ENCODE results near the gene ZNF575. TPM values are rescaled to one million over a fixed set of nuclear protein-coding genes. Genes with fewer than 3 reads are reported as not detected.

ZNF575 gene
- total RNA-seq, 1 donor from 2014 or later: 4.1 TPM

- H3K9me3 Mint-ChIP-seq (ENCODE audit: low read depth): no peaks in the 10 kb centered on the region
- H3K4me3 Mint-ChIP-seq (ENCODE audit: unreplicated experiment): peak overlapping the region; percentile 51
- H3K36me3 Mint-ChIP-seq (ENCODE audit: low read depth): no peaks in the 10 kb centered on the region
- H3K27me3 Mint-ChIP-seq (ENCODE audit: low read depth): peaks cover 2% of the 10 kb centered on the region
- H3K4me1 Mint-ChIP-seq (ENCODE audit: low read depth): peaks cover 15% of the 10 kb centered on the region
- DNase-seq (ENCODE audit: low spot score): no peak
- peak overlapping the region; percentile 57 for H3K27ac Mint-ChIP-seq (ENCODE audit: unreplicated experiment)
- no peak for TF ChIP-seq CTCF (IDR thresholded peaks at IDR 0.05)
Measured at GRCh38 chr19:43575955-43576878, 43.2 kb downstream of the ZNF575 start.

DNA sequence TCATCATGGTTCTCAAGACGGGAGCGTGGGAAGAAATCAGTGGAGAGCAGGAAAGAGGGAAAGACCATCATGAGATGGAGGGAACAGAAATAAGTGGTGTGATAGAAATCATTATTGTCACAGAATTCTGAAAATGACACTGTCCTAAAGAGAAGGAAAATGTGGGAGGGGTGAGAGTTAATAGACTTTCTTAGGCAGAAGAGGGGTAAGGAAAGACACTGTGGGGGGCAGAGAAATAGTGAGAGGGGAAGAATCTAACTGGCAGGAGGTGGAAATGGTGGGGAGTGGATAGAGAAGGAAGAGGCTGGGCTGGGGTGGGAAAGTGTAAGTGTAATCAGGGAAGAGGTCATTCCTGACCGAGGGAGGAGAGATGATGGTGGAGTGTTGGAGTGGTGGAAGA, 45.8 kb downstream of the ZNF575 start:
- H3K9me3 Mint-ChIP-seq (ENCODE audit: low read depth): no peaks in the 10 kb centered on the region
- peaks cover 9% of the 10 kb centered on the region for H3K4me1 Mint-ChIP-seq (ENCODE audit: low read depth)

DNA sequence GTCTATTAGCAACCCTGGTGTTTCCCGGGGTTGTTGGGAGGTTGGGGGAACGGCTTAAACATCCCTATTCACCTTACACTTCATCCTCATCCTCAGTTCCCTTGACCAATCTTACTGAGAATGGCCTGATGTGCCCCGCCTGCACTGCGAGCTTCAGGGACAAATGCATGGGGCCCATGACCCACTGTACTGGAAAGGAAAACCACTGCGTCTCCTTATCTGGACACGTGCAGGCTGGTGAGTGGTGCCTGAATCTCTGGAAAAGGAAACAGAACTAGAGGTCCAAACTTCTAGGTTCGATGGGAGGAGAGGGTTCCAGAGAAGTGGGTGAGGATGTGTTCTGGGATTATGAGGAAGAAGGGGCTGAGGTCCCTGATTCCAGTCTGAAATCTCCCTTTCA, 48.5 kb downstream of the ZNF575 start:
- H3K9me3 Mint-ChIP-seq (ENCODE audit: low read depth): no peaks in the 10 kb centered on the region
- peaks cover 3% of the 10 kb centered on the region for H3K36me3 Mint-ChIP-seq (ENCODE audit: low read depth)
- H3K27ac Mint-ChIP-seq (ENCODE audit: unreplicated experiment): no peak overlapping the region
- no peak for DNase-seq (ENCODE audit: low spot score)
- no peak for TF ChIP-seq CTCF (IDR thresholded peaks at IDR 0.05)
- peaks cover 2% of the 10 kb centered on the region for H3K27me3 Mint-ChIP-seq (ENCODE audit: low read depth)
- H3K4me3 Mint-ChIP-seq (ENCODE audit: unreplicated experiment): no peak overlapping the region
- peaks cover 3% of the 10 kb centered on the region for H3K4me1 Mint-ChIP-seq (ENCODE audit: low read depth)

More for the DNA sequence above, 45.8 kb downstream of the ZNF575 start:
- no peak for DNase-seq (ENCODE audit: low spot score)
- Mint-ChIP-seq H3K36me3 (ENCODE audit: low read depth) (no peaks in the 10 kb centered on the region), H3K27me3 (ENCODE audit: low read depth) (peaks cover 2% of the 10 kb centered on the region), H3K4me3 (ENCODE audit: unreplicated experiment) (no peak overlapping the region), H3K27ac (ENCODE audit: unreplicated experiment) (no peak overlapping the region)
- TF ChIP-seq CTCF (IDR thresholded peaks at IDR 0.05): no peak

- Mint-ChIP-seq H3K27me3 (ENCODE audit: low read depth) (peaks cover 2% of the 10 kb centered on the region), H3K4me3 (ENCODE audit: unreplicated experiment) (no peak overlapping the region), H3K36me3 (ENCODE audit: low read depth) (peaks cover 3% of the 10 kb centered on the region), H3K9me3 (ENCODE audit: low read depth) (no peaks in the 10 kb centered on the region), H3K4me1 (ENCODE audit: low read depth) (peaks cover 3% of the 10 kb centered on the region), H3K27ac (ENCODE audit: unreplicated experiment) (no peak overlapping the region)
- DNase-seq (ENCODE audit: low spot score): no peak
- no peak for TF ChIP-seq CTCF (IDR thresholded peaks at IDR 0.05)
Measured at GRCh38 chr19:43582495-43582894, 49.5 kb downstream of the ZNF575 start.

DNA sequence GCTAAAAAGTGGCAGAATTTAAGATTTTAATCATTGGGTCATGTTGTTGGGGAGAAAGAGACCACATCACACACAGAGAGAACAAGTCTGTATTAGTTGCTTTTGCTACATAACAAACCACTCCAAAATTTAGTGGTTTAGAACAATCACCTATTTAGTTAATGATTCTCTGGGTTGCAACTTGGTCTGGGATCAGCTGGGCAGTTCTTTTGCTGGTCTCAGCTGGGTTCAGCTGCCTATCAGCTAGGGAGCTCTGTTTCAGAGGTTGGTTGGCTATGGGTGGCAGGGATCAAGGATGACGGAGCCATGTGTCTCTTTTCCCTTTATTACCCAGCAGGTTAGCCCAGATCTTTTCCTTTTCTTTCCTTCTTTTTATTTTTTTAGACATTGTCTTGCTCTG, 51.5 kb downstream of the ZNF575 start:
- Mint-ChIP-seq H3K4me3 (ENCODE audit: unreplicated experiment) (no peak overlapping the region), H3K27ac (ENCODE audit: unreplicated experiment) (peak overlapping the region; percentile 29), H3K27me3 (ENCODE audit: low read depth) (no peaks in the 10 kb centered on the region), H3K9me3 (ENCODE audit: low read depth) (no peaks in the 10 kb centered on the region), H3K4me1 (ENCODE audit: low read depth) (peaks cover 3% of the 10 kb centered on the region), H3K36me3 (ENCODE audit: low read depth) (peaks cover 5% of the 10 kb centered on the region)
- no peak for DNase-seq (ENCODE audit: low spot score)
- TF ChIP-seq CTCF (IDR thresholded peaks at IDR 0.05): no peak

Other genes starting within 250 kb of the ZNF575 start
- gene CD177, start 179.5 kb upstream of the ZNF575 start, total RNA-seq: not detected in 3 replicates
- not detected in 3 replicates for gene TEX101, start 118.3 kb upstream of the ZNF575 start, total RNA-seq
- 0.39 to 1.0 TPM (median 0.59 TPM) in 3 replicates for gene LYPD3, start 67.6 kb upstream of the ZNF575 start, total RNA-seq
- 4.5 to 8.1 TPM (median 7.0 TPM) in 3 replicates for gene PHLDB3, start 28.4 kb upstream of the ZNF575 start, total RNA-seq
- 31.5 to 38.9 TPM (median 33.0 TPM) in 3 replicates for gene ETHE1, start 6.0 kb upstream of the ZNF575 start, total RNA-seq
- gene XRCC1, start 42.3 kb downstream of the ZNF575 start, total RNA-seq: 22.8 to 30.5 TPM (median 30.4 TPM) in 3 replicates
- 0.51 to 2.3 TPM (median 1.6 TPM) in 3 replicates for gene PINLYP, start 42.6 kb downstream of the ZNF575 start, total RNA-seq
- gene IRGQ, start 62.9 kb downstream of the ZNF575 start, total RNA-seq: 40.0 to 43.1 TPM (median 41.7 TPM) in 3 replicates
- gene ZNF576, start 63.4 kb downstream of the ZNF575 start, total RNA-seq: 11.9 to 17.6 TPM (median 12.1 TPM) in 3 replicates
- 0.12 to 0.27 TPM in 2 of 3 replicates, not detected in the other for gene SRRM5, start 78.9 kb downstream of the ZNF575 start, total RNA-seq
- 50.7 to 53.9 TPM (median 52.5 TPM) in 3 replicates for gene ZNF428, start 86.4 kb downstream of the ZNF575 start, total RNA-seq
- 5.6 to 7.1 TPM (median 6.1 TPM) in 3 replicates for gene CADM4, start 106.7 kb downstream of the ZNF575 start, total RNA-seq
- 16.3 to 23.6 TPM (median 19.9 TPM) in 3 replicates for gene PLAUR, start 137.0 kb downstream of the ZNF575 start, total RNA-seq
- not detected in 3 replicates for gene IRGC, start 182.9 kb downstream of the ZNF575 start, total RNA-seq
- 46.9 to 55.4 TPM (median 47.2 TPM) in 3 replicates for gene SMG9, start 221.8 kb downstream of the ZNF575 start, total RNA-seq
- gene KCNN4, start 247.8 kb downstream of the ZNF575 start, total RNA-seq: 2.3 to 3.3 TPM (median 2.9 TPM) in 3 replicates